ENCODE data around the gene STRIP2. TPM values are rescaled to one million over a fixed set of nuclear protein-coding genes. Genes with fewer than 3 reads are reported as not detected.

The STRIP2 gene
- total RNA-seq, 1 experiment from 2014 or later = 5.1 TPM

DNA sequence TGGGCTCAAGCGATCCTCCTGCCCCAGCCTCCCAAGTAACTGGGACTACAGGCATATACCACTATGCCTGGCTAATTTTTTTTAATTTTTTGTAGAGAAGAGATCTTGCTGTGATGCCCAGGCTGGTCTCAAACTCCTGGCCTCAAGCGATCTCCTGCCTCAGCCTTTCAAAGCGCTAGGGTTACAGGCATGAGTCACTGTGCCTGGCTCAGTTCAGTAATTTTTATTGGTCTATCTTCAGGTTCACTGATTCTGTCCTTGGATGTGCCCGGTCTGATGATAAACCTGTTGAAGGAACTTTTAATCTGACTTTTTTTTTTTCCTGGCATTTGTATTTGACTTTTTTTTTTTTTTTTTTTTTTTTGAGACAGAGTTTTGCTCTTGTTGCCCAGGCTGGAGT is 40.1 kb upstream of the STRIP2 start:
- no peaks in the 10 kb centered on the region for H3K27me3 ChIP-seq (ENCODE audit: control insufficient read depth, insufficient read depth, low read length)
- H3K4me3 ChIP-seq (ENCODE audit: low read depth in 2 of 2, low read length in 2 of 2) = no peak overlapping the region
- no TSS peak for BruUV-seq (replicated peaks)
- no peaks in the 10 kb centered on the region for H3K36me3 ChIP-seq (ENCODE audit: control insufficient read depth, insufficient read depth, low read length)
- CTCF ChIA-PET = no interaction called here
- no peak overlapping the region for H3K27ac ChIP-seq (ENCODE audit: low read length)
- ATAC-seq = no peak
- H3K4me1 ChIP-seq (ENCODE audit: control insufficient read depth, insufficient read depth, low read length) = no peaks in the 10 kb centered on the region
- in situ Hi-C loops (cut with HindIII; ENCODE audit: low pct_unique_long_range_greater_than_20kb, low sequenced_read_pairs) = no loop called here
- DNase-seq (ENCODE audit: low read depth, low spot score) = no peak
- POLR2A ChIA-PET = no interaction called here
- intact Hi-C loops (cut with micrococcal nuclease; ENCODE audit: unreplicated experiment) = no loop called here
- no peaks in the 10 kb centered on the region for H3K9me3 ChIP-seq (ENCODE audit: control insufficient read depth, insufficient read depth, low read depth, low read length)
- TF ChIP-seq SIN3A (IDR thresholded peaks at IDR 0.05; ENCODE audit: borderline replicate concordance, insufficient read depth, low read depth, low read length) = no peak
- no peak for TF ChIP-seq POLR2AphosphoS5 (IDR thresholded peaks at IDR 0.05; ENCODE audit: low read depth, low read length)
- TF ChIP-seq, protein P1, sequence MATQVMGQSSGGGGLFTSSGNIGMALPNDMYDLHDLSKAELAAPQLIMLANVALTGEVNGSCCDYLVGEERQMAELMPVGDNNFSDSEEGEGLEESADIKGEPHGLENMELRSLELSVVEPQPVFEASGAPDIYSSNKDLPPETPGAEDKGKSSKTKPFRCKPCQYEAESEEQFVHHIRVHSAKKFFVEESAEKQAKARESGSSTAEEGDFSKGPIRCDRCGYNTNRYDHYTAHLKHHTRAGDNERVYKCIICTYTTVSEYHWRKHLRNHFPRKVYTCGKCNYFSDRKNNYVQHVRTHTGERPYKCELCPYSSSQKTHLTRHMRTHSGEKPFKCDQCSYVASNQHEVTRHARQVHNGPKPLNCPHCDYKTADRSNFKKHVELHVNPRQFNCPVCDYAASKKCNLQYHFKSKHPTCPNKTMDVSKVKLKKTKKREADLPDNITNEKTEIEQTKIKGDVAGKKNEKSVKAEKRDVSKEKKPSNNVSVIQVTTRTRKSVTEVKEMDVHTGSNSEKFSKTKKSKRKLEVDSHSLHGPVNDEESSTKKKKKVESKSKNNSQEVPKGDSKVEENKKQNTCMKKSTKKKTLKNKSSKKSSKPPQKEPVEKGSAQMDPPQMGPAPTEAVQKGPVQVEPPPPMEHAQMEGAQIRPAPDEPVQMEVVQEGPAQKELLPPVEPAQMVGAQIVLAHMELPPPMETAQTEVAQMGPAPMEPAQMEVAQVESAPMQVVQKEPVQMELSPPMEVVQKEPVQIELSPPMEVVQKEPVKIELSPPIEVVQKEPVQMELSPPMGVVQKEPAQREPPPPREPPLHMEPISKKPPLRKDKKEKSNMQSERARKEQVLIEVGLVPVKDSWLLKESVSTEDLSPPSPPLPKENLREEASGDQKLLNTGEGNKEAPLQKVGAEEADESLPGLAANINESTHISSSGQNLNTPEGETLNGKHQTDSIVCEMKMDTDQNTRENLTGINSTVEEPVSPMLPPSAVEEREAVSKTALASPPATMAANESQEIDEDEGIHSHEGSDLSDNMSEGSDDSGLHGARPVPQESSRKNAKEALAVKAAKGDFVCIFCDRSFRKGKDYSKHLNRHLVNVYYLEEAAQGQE (IDR thresholded peaks at IDR 0.05; ENCODE audit: insufficient read depth in 1 of 2, low read depth in 2 of 2, low read length in 1 of 2) = no peak
- TF ChIP-seq TCF7L2 (IDR thresholded peaks at IDR 0.05; ENCODE audit: low read depth, low read length) = no peak
- TF ChIP-seq CTCF (IDR thresholded peaks at IDR 0.05) = no peak

- intact Hi-C loops (cut with micrococcal nuclease; ENCODE audit: unreplicated experiment) (no loop called here), in situ Hi-C loops (cut with HindIII; ENCODE audit: low pct_unique_long_range_greater_than_20kb, low sequenced_read_pairs) (no loop called here)
- CTCF ChIA-PET = no interaction called here
- H3K9me3 ChIP-seq (ENCODE audit: control insufficient read depth, insufficient read depth, low read depth, low read length) = no peaks in the 10 kb centered on the region
- ATAC-seq = no peak
- BruUV-seq (replicated peaks) = no TSS peak
- TF ChIP-seq POLR2AphosphoS5 (IDR thresholded peaks at IDR 0.05; ENCODE audit: low read depth, low read length) = no peak
- no peak for TF ChIP-seq TCF7L2 (IDR thresholded peaks at IDR 0.05; ENCODE audit: low read depth, low read length)
- TF ChIP-seq CTCF (IDR thresholded peaks at IDR 0.05) = no peak
- TF ChIP-seq, protein P1 (IDR thresholded peaks at IDR 0.05; ENCODE audit: insufficient read depth in 1 of 2, low read depth in 2 of 2, low read length in 1 of 2) = no peak
- TF ChIP-seq SIN3A (IDR thresholded peaks at IDR 0.05; ENCODE audit: borderline replicate concordance, insufficient read depth, low read depth, low read length) = no peak
- POLR2A ChIA-PET = no interaction called here
- no peaks in the 10 kb centered on the region for H3K36me3 ChIP-seq (ENCODE audit: control insufficient read depth, insufficient read depth, low read length)
- DNase-seq (ENCODE audit: low read depth, low spot score) = no peak
- H3K4me1 ChIP-seq (ENCODE audit: control insufficient read depth, insufficient read depth, low read length) = no peaks in the 10 kb centered on the region
- H3K4me3 ChIP-seq (ENCODE audit: low read depth in 2 of 2, low read length in 2 of 2) = no peak overlapping the region
- no peak overlapping the region for H3K27ac ChIP-seq (ENCODE audit: low read length)
- H3K27me3 ChIP-seq (ENCODE audit: control insufficient read depth, insufficient read depth, low read length) = no peaks in the 10 kb centered on the region
Measured at GRCh38 chr7:129394982-129395914, 39.0 kb upstream of the STRIP2 start.

Measured in Panc1 (cell line).